Lung microvascular endothelial cell (primary cell): Measurements from ENCODE around the gene HUS1. TPM values are rescaled to one million over a fixed set of nuclear protein-coding genes. Genes with fewer than 3 reads are reported as not detected.
"Not testable (repeated sequence)": the region's sequence is repeated elsewhere in the genome, so short reads cannot be mapped to it uniquely, and the experiment has no call there.

Experiments
- DNase-seq, 2 donors: peaks; one replicate each; pipeline versions ENCODE4 v3.0.0 to v3.0.0-alpha.2; 2010; ENCODE audit warnings: low read depth in 2 of 2
- total RNA-seq: library from RNA; depleted of rRNA; stranded (reverse); fragments of >200 nt; gene quantifications from 2 replicates; pipeline ENCODE4 v1.2.1, GENCODE V29; 2014

HUS1 gene
- total RNA-seq, 1 donor from 2014 or later = 9.5 TPM

GRCh38 chr7:47944536-47945260 lies 34.7 kb downstream of the HUS1 start:
- DNase-seq = no peak

GRCh38 chr7:47943676-47944474 lies 35.5 kb downstream of the HUS1 start:
- DNase-seq = peak in 1 of 2 donors; percentile 33

- not testable (repeated sequence) for DNase-seq
Observed at GRCh38 chr7:47942651-47943050, 36.8 kb downstream of the HUS1 start.

DNA sequence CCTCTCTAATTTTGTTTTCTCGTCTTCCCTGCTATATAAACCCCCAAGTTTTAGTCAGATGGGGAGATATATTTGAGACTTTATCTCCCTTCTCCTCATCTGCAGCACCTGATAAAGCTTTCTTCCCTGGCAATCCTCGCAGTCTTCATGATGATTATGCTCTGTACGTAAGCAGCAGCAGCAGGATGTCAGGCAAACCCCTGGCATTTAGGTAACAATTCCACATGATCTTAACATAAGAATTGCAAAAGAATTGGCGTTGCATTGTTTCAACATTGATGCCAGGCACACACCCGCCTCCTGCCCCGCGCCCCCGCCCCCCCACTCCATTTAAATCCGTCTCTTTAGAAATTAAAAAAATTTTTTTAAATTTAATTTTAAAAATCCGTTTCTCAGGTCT lies 37.3 kb downstream of the HUS1 start:
- no peak for DNase-seq

DNA sequence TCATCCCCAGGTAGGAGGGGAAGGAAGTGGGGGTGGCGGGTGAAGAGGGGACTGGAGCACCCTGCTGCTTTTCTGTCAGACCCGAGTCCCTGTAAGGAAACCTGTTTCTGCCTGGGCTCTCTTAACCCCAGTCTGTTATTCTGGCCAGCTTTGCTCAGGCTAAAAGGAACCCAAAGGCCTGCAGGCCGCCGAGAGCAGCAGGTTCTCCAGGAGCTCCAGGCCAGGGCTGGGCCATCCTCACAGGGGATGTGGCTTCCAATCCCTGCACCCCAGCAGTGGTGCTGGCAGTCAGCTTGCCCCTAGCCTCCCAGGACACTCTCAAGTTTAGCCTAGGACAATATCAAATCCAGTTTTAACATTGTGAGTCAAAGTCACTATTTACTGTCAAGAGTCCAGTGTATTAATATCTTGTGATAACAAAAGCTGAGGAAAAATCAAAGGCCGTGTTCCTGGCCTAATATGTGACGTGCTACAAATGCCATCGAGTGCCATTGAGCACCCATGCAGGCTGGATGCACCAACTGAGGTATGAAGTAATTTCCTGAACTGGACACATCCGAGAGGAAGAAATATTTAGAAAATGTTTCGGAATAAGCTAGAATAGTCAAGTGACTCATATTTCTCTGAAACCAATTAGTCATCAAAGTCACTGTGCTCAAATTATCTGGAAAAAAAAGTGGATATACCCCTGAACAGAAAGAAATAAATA lies 38.1 kb downstream of the HUS1 start:
- DNase-seq = peak; percentile 78 to 89

DNA sequence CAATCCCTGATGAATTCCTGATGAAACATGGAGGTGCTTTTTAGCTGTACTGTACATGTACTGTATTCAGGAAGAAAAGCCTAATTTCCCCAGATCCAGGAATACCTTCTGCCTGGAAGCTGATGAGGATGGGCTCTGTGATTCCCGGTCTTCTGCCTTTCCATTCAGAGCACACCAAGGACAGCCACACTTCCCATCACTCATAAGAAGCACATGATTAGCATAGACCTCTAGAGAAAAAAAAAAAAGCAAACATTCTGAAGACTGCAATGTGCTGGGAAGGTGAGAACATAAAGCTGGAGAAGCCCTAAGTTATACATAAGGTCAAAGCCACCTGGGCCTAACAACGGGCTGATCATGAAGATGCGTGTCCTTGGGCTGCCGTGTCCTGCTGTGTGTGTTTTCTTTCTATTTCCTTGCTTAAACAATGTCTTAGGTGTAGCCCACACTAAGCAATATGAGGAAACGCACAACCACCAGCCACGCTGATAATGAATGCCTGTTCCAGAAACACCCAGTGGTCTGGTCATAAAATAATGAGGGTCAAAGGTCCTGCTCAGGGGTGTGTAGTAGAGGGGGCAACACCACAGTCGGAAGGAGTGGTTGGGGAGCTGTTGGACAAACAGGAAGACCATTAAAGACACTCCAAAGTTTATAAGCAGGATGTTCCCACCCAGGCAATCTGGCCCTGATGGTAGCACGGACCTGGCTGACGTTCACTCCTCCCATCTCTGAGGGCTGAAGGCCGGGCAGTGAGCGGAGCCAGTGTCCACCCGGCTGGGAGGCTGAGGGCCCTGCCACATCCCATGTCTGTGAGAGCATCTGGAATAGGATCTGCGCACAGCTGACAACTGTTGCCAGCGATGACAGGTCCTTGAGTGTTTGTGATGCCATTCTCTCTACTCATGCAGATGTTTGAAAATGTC lies 39.1 kb downstream of the HUS1 start:
- peak in 1 of 2 donors; percentile 44 for DNase-seq

- DNase-seq = no peak
Observed at GRCh38 chr7:47939425-47940036, 39.9 kb downstream of the HUS1 start.

DNA sequence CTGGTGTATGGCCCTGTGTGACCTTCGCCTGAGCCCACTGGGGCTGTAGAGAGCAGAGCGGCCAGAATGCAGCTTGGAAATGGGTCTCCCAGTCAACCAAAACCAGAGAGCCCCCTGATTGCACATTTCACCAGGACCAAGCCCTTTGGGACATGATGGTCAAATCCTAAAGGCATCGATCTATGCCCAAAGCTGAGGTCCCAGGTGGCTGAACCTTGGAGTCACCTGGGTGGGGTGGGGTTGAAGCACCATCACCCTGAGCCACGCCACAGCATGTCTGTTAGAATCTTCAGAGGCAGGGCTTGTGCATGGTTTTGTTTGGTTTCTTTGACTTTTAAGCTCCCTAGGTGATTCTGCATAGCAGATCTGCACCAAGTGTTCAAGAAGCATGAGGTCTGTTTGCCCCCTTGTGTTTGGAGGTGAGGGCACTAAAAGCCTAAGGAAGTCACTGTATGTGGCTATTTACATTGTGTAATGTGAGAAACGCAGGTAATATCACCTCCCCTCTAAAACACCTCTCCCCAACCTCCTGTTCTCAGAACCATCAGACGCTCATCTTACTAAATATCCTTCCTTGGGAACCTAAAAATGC lies 40.7 kb downstream of the HUS1 start:
- DNase-seq = no peak

GRCh38 chr7:47937711-47938573 lies 41.5 kb downstream of the HUS1 start:
- no peak for DNase-seq

DNA sequence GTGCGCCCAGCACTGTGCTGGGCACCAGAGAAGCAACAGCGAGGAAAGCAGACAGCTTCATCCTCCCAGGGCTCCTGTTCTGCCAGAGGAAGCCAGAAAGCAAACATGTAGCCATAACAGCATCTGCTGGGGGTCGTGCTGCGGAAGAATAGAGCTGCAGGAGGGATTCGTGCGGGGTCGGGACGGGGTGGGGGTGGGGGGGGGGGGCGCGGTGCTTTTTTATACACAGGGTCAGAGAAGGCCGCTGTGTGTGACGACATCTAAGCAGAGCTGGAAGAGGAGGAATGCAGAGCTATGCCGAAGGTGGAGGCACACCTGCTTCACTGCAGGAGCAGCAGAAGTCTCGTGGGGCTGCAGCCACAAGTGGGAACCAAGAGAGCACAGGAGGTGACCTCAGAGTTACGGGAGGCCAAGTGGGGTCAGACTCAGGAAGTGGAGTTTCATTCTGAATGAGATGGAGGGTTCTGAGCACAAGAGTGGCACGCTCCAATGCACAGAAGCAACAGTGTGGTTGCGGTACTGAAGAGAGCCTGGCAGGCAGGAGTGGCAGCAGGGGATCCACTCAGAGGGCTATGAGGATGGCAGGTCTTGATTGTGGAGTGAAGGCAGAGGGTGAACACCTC lies 42.2 kb downstream of the HUS1 start:
- DNase-seq = no peak

- no peak for DNase-seq
Observed at GRCh38 chr7:47936323-47936722, 43.1 kb downstream of the HUS1 start.

DNA sequence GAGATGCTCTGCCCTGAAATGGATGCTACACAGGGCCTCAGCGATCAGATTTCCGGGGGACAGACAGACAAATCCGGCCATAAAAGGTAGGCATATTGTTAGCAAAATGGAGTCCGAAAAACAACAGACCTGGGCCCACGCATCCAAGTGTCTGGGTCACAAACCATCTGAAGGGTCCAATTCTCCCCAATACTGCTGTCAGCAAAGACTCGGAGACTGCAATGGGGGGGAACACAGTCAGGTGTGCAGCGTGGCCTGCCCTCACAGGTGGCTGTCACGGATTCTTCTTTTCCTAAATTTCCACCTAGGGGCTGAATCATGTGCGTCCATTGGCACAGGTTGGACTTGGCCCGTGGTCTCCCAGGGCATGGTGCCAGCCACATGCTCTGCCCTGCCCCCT lies 44.1 kb downstream of the HUS1 start:
- no peak for DNase-seq

DNA sequence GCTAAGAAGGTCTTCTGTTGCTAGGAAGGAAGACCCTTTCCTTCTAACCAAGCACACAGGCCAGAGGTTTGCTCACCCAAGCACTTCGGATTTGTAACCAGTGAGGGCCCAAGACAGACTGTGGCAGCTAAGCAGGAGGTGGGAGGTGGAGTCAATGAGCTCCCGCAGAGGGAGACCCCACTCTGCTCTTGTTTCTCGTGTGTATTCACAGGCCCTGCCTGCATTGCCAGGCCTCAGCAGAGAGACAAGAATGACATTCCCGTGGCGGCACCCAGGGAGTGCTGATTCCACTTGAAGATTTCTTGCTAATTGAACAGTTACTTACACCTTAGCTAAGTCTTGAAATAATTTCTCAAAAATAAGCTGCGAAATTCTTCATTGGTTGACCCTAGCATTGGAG lies 44.6 kb downstream of the HUS1 start:
- DNase-seq = no peak

DNA sequence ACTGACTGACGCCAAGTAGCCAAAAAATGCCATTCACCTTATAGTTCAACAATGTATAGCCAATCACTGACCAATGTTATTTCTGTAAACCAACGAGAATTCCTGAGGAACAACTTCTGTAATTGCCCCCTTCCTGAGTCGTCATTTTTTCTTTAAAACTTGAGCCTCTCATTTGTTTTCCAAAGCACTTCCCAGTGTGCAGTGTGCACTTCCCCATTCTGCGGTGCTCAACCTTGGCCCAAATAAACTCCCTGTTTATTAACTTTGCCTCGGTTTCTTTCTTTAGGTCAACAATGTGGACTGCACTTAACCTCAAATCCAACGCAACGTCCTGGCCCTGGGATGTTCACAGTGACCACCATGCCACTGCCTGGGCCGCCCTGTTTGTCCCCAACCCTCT lies 46.2 kb downstream of the HUS1 start:
- no peak for DNase-seq

DNA sequence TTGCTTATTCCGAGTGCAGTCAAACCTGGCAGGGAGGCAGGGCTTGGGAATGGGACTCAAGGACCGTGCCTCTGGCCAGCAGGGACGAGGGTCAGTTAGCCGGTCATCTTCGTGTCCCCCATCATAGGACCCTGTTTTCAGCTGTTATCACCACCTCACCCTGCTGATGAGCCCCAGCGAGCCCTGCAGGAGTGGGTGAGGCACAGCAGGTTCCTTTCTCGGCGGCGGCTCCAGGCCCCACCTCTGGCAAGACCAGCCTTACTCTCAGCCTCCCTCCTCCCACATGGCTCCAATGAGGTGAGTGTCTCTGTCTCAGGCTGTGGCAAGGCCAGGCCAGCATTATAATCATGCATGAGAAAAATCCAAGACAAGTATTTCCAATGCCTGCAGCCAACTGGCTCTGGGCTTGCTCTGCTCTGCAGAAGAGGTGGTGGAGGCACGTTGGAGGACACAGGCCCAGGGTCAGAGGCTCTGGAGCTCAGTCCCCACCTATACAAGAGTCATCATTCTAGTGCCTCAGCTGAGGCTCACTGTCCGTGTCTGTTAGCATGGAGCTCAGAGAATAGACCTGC lies 46.9 kb downstream of the HUS1 start:
- DNase-seq = no peak

- DNase-seq = no peak
Observed at GRCh38 chr7:47932016-47932415, 47.4 kb downstream of the HUS1 start.

DNA sequence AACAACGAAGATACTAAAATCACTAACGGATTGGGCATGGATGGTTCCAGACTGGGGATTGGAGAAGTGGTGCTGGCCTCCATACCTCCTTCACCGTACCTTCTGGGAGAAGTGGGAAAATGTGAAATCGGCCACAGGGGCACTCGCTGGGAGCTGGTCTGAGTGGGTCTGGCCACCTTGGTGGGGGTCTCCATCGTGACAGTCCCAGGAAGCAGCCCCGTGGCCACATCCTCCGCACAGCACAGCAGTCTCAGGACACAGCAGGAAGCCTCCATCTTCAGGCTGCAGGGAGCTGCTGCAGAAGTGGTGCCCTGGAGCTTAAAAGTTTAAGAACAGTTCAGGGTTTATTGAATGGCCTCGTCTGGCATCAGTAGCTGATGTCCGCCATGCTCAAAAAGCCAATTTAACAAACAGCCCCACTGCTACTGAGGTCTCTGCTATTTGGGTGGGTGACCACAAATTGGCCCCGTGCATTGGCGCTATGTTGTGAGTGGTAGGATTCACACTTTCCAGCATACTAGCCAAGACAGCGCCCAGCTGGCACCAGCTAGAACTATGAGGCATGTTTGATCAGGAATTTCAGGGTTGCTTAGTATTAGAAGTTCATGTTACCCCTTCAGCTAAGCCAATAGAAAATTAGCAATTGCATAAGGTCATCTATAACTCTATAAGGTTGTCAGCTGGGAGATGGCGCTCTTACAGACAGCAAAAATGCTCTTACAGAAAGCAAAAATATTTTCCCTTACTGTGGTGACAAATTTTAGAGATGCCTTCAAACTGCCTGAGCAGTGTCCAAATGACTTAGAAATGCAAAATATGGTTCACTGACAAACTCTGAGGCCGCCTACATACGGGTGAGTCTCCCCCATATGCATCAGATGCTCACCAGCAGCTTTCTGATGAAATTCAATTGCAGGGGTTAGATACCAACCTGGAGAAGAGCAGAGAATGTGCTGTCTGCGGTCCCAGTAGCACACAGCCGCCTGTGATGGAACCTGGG lies 48.1 kb downstream of the HUS1 start:
- no peak for DNase-seq
